Activated CD4-positive, alpha-beta T cell treated with anti-CD3 and anti-CD28 coated beads, Interleukin-2, Interleukin-6, amounts not matched to agents 100 ng/mL and 50 ng/mL, durations not matched to agents 16 hours and 8 hours (primary cell): ENCODE data around the gene CASQ1.

Source experiments
- DNase-seq: peaks from one replicate; pipeline ENCODE4 v3.0.0-alpha.2; 2020

CASQ1 gene

GRCh38 chr1:160227034-160227433, 36.7 kb downstream of the CASQ1 start:
- no peak for DNase-seq

GRCh38 chr1:160227561-160227960, 37.2 kb downstream of the CASQ1 start:
- DNase-seq: no peak

GRCh38 chr1:160228431-160228830, 38.1 kb downstream of the CASQ1 start:
- no peak for DNase-seq

GRCh38 chr1:160232911-160233310, 42.5 kb downstream of the CASQ1 start:
- no peak for DNase-seq

GRCh38 chr1:160236806-160237205, 46.4 kb downstream of the CASQ1 start:
- DNase-seq: no peak

- no peak for DNase-seq
Measured at GRCh38 chr1:160237558-160237957, 47.2 kb downstream of the CASQ1 start.

- DNase-seq: no peak
Measured at GRCh38 chr1:160238408-160238807, 48.0 kb downstream of the CASQ1 start.

- no peak for DNase-seq
Measured at GRCh38 chr1:160239582-160240299, 49.4 kb downstream of the CASQ1 start.

- no peak for DNase-seq
Measured at GRCh38 chr1:160243767-160244166, 53.4 kb downstream of the CASQ1 start.

- DNase-seq: no peak
Measured at GRCh38 chr1:160244209-160244608, 53.8 kb downstream of the CASQ1 start.

- DNase-seq: no peak
Measured at GRCh38 chr1:160245434-160245833, 55.1 kb downstream of the CASQ1 start.

- DNase-seq: no peak
Measured at GRCh38 chr1:160247053-160247452, 56.7 kb downstream of the CASQ1 start.

- DNase-seq: no peak
Measured at GRCh38 chr1:160251011-160251410, 60.6 kb downstream of the CASQ1 start.
